Mesenteric fat pad (tissue), 1 donor: ENCODE data around the gene KCTD4. TPM values are rescaled to one million over a fixed set of nuclear protein-coding genes. Genes with fewer than 3 reads are reported as not detected.
"Not testable (repeated sequence)": the region's sequence is repeated elsewhere in the genome, so short reads cannot be mapped to it uniquely, and the experiment has no call there.

Source experiments
- DNase-seq: peaks from one replicate; pipeline ENCODE4 v3.0.0-alpha.2; 2020; ENCODE audit warnings: low spot score
- total RNA-seq: library from RNA; stranded (reverse); fragmentation: NEBNext Ultra II Directional; extraction: Animal tissue kit (Norgen Biotek cat#: 25700); gene quantifications from one replicate; pipeline ENCODE4 v1.2.1, GENCODE V29; 2021
- donor health status: DM: yes; HTN: yes; CAD: no.

KCTD4 gene
- total RNA-seq, 1 donor from 2014 or later: not detected

DNA sequence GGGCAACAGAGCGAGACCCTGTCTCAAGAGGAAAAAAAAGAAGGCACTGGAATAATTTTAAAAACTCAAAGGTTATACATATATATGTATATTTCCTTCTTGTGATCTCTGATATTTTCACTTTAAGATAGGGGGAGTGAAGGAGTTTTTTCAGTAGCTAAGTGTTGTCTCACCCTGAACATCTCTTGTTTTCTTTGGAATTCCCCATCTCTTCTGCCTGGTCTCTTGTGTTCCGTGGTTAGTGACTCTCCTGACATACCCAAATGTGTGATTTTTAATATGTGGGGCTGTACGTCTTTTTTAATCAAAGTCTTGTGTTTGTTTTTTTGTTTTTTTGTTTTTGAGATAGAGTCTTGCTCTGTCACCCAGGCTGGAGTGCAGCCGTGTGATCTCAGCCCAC lies 15.3 kb upstream of the KCTD4 start:
- no peak for DNase-seq

DNA sequence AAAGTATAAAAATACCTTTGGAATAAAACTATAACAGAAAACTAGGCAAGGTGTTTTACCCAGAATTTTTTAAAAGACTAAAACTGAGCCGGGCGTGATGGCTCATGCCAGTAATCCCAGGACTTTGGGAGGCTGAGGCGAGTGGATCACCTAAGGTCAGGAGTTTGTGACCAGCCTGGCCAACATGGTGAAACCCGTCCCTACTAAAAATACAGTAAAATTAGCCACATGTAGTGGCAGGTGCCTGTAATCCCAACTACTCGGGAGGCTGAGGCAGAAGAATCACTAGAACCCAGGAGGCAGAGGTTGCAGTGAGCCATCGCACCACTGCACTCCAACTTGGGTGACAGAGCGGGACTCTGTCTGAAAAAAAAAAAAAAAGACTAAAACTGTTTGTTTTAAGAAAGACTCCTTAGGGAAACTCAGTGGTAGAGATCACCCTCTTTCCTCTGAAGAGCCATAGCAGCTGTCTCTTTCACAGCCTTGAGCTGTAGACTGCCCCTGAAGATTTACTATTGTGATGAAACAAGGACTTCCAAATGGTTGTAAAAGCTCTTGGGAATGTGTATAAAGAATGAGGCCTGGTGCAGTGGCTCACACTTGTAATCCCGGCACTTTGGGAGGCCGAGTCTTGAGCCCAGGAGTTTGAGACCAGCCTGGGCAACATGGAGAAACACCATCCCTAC lies 14.7 kb upstream of the KCTD4 start:
- DNase-seq: no peak

DNA sequence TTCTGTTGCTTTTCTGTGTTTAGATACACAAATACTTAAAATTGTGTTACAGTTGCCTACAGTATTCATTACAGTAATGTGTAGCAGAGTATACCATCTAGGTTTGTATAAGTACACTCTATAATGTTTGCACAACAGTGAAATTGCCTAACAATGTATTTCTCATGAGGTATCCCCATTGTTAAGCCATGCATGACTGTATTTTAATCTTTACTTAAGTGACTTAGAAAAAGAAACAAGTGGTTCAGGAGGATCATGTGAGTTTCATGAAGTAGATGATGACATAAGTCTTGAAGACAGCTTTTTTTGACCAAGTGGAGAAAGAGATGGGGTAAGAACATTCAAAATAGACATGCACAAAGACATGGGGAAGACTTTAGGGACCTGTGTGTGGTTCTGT lies 8.4 kb upstream of the KCTD4 start:
- DNase-seq: no peak

DNA sequence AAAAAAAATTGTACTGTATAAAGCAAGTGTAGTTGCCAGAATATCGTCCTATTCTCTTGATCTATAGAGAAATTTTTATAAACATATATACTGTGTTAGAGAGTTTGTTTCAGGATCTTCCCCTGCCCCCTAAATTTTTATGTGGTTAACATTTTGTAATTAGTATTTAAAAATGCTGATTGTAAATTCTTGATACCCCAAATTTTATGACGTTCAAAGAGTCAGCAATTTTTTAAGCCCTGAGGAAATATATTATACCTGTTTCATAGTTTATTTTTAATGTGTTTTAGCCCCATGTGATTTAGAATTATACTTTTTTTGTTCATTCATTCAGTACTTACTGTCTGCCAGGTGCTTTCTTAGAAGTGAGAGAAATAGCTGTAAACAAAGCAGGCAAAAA lies 7.3 kb upstream of the KCTD4 start:
- no peak for DNase-seq

DNA sequence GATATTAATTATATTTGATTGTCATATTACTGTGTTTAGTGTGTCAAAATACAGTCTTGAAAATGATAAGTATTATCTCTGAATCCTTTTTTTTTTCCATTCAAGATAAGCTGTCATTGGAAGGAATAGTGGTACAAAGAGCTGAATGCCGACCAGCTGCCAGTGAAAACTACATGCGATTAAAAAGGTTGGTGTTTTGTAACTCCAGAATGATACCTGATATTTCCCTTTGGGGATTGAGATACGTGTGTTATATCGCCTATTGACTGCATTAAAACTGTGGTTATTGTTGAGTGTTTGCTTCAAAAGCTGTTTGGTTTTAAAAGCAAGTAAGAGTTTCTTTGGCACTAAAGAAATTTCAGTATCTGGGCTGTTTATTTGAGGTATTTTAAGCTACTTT lies 6.5 kb upstream of the KCTD4 start:
- DNase-seq: no peak

DNA sequence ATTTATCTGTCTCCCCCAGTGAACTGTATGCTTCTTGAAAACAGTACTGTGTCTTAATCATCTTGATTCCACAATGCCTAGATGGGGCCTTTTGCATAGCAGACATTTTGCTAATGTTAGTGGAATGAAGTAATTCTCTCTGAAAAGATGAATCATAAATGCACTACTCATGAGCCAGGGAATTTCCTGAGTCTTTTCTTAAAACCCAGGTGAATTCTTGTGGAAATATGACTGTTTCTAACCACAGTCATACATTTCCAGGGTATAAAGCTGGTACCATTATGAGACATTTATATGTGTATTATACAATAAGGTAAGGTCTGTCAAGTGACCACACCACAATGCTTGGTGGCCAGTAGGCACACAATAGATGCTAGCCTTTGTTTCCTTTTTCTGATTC lies 5.5 kb upstream of the KCTD4 start:
- DNase-seq: no peak

DNA sequence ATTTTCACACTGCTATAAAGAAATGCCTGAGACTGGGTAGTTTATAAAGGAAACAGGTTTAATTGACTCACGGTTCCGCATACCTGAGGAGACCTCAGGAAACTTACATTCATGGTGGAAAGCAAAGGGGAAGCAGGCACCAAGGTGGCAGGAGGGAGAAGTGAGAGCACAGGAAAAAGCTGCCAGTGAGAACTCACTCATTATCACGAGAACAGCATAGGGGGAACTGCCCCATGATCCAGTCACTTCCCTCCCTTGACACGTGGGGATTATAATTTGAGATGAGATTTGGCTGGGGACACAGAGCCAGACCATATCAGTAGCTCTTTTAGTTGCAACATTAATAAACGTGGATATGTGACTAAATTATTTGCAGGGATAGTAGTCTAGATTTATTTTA lies 4.3 kb upstream of the KCTD4 start:
- no peak for DNase-seq

DNA sequence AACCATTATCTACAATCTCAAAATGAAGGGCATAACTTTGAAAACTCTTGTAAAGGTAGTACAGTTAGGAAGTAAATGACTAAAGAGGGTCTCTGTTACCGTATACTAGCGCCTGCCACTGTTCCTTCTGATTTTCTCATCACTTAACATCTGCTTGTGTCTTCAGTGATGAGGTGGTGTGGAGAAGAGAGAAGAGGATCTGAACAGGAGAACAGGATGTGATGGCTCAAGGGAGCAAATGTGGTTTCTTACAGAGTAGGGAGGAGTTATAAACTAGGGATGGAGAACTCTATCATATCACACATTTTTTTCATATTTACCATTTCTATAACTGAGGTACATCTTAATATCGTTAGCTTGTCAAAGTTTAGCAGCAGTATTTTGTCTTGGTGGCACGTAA lies 1.1 kb downstream of the KCTD4 start:
- no peak for DNase-seq

DNA sequence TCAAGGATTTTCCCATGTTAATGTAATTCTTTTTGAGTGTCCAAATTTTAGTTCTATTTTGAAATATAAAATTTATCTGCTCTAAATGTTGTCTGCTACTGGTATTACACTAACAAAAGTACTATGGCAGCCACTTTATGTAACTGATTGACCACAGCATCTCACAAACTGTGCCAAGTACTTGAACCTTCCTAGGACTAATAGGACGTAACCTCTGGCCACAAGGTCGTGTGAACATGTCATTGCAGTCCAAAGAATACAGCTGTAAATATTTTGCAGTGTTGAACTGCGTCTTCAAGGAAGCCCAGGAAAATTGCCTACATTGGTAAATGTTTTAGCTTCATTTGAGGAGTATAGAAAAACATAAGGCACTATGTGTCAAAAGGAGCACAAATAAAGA lies 1.9 kb downstream of the KCTD4 start:
- DNase-seq: no peak

DNA sequence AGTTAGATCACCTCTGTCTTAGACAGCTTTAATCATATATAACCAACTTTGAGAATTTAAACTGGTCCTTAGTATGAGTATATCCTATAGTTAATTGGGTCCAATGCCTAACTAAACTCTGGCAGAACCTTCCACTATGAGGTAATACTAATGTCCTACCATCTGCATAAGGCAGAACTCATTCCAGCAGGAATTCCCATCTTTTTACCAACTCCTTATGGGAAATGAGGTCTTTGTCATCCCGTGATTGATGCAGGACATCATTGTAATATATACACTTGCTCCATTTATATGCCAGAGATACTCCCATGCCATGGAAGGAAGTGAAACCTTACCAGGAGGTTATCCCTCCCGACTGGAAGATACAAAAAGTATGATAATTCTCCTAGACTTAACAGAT lies 2.8 kb downstream of the KCTD4 start:
- no peak for DNase-seq

DNA sequence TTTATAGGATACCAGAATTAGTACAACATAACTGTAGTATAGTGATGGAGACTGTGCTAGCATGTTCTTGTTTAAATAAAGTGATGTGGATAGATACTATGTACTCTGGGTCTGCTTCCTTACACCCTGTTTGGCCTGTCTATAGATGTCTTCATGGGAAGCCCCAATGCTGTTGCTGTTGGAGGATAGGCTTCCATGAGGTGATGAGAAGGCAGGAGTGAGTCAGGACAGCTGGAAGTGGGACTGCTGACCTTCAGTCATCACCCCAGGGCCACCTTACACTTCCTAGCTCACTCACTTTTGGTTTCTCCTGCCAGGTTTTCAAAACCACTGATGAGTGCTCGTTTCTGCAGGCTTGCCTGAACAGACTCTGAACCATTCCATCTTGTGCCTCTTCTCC lies 4.2 kb downstream of the KCTD4 start:
- DNase-seq: no peak

DNA sequence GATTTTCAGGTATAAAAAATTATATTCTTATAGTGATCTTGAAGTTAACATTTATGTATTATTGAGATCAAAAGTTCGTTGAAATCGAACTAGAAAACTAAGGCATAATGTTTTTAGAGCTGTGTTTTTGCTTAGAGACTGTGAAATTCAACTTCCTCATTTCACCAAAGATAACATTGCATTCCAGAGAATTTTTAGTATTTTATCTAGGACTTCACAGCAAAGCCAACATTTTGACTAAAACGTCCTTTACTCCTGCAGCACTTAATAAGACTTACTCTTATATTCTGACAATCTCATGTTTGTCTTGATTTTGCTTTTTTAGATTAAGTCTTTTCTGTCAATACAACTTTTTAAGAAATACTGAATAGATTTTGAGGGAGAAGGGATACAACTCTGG lies 4.7 kb downstream of the KCTD4 start:
- no peak for DNase-seq

DNA sequence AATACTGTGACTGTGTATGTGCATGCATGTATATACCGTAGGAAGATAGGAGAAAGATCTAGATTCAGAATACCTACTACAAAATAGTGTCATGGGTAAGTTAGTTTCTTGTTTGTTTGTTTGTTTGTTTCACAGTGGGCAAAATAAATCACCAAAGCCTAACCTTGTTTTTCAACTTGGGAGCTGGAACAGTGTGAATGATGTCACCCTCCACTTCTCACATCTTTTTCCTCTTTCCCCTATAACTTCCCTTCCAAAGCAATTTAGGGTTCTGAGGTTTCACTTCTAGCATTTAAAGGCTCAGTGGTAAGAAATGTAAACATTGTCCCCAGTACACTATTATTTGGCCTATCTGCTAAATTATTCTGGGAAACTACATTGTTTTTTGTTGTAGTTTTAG lies 5.4 kb downstream of the KCTD4 start:
- no peak for DNase-seq

DNA sequence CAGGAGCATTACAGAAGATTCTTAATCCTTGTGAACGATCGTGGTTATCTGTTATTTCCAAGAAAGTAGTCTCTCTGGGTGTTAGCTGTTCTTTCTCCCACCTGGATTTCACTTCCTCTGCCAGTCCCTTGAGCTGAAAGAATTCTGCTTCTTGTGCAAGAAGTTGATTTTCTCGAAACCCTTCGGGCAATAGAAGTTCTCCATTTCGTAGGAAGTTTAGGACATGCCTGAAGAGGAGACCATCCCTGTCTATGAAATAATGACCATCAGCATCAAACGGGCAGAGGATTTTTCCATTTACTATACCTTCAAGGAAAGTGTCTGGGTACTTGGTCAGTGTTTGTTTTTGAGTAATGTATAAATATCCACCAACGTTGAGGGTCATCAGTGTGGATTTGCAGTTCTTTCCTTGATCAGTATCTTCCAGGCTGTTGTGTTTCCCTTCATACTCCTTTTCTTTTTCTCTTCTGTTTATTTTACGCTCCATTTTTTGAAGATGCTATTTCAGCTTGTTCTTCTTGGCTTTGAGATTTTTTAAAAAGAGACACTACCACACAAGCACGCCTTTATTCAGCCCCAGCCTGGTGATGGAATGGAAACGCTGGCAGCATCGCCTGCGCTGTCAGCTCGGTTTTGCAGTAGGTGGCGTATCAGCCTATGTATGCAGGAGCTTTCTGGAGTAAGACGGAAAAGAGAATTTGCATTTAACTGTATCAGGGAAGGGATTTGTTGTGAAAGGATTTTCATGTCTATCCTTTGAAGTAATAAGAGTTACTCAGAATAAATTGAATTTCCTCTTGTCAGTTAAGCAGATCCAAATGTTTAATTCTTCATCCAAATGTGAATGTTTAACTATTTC lies 6.5 kb downstream of the KCTD4 start:
- no peak for DNase-seq

DNA sequence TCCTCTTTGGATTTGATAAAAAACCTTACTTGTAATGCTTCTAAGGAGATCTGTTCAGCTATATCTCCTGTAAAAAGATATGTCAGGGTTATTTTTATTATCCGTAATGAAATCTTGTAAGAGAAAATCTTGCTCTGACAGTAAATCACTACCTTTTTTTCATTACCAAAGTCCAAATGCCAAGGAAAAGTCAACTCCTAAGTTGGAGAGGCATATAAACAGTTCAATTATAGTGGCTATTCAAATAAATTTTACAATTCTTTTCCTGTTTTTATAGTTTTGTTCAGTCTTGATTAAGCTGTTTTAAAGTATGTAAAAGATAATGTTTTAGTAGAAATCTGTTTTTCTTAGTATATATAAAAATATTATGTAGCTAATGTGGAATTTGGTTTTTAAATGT lies 9.0 kb downstream of the KCTD4 start:
- no peak for DNase-seq

DNA sequence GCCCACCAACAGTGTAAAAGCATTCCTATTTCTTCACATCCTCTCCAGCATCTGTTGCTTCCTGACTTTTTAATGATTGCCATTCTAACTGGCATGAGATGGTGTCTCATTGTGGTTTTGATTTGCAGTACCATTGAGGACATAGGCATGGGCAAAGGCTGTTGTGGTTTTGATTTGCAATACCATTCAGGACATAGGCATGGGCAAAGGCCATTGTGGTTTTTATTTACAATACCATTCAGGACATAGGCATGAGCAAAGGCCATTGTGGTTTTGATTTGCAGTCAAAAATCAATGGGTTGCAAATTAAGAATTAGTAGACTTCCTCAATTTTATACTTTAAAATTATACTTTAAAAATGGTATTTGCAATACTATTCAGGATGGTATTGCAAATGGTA lies 11.3 kb downstream of the KCTD4 start:
- not testable (repeated sequence) for DNase-seq

DNA sequence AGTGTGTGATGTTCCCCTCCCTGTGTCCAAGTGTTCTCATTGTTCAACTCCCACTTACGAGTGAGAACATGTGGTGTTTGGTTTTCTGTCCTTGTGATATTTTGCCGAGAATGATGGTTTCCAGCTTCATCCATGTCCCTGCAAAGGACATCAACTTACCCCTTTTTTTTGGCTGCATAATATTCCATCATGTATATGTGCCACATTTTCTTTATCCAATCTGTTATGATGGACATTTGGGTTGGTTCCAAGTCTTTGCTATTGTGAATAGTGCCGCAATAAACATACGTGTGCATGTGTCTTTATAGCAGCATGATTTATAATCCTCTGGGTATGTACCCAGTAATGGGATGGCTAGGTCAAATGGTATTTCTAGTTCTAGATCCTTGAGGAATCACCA lies 11.8 kb downstream of the KCTD4 start:
- DNase-seq: not testable (repeated sequence)

DNA sequence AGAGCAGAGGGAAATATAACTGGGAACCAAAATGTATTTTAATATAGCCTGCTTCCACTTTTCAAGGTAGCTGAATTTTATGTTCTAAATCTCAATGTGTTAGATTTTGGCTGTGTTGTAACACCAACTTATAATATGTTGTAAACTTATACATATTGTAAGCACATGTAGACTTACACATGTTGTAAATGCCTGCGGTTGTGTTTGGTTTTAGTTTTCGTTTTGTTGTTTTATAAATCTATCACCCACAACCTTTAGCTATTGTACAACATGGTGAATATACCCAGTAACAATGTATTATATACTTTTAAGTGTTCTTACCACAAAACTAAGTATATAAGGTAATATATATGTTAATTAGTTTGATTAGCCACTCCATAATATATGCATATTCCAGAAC lies 15.6 kb downstream of the KCTD4 start:
- DNase-seq: no peak

DNA sequence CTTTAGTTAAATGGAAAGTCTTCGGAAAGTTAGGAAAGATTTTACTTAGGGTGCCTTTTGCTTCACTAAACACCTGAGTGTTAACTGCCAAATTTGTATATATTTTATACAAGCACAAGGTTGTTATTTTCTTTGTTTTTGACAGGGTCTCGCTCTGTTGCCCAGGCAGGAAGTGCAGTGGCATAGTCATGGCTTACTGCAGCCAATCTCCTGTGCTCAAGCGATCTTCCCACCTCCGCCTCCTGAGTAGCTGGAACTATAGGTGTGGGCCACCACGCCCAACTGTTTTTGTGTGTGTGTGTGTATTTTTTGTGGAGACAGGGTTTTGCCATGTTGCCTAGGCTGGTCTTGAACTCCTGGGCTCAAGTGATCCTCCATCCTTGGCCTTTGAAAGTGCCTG lies 16.2 kb downstream of the KCTD4 start:
- no peak for DNase-seq

DNA sequence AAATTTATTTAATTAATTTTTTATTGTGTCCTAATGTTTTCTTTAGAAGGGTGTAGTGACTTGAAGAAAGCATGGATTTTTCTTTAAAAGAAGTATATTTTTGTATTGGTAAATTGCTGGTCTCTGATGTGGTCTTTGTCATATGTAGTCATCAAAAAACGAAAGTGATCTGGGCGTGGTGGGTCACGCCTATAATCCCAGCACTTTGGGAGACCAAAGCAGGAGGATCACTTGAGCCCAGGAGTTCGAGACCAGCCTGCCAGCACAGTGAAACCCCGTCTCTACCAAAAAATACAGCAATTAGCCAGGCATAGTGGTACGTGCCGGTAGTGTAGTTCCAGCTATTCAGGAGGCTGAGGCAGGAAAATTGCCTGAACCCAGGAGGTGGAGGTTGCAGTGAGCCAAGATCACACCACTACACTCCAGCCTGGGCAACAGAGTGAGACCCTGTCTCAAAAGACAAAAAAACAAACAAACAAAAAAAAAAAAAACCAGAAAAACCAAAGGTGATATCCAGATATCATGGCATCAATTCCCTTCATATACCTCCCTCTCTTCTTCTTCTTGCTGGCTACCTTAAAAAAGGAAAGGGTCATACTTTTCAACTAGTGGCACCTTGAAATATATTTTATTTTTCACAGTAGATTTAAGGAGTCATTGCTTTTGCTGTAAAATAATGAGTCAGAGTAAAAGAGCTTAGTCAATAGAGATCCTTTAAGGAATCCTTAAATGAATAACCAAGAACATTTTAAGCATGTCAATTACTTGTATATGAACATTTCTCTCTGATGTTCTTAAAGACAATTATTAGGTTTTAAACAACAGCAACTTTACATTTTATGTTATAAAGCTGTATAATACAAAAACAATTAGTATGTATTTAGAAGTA lies 19.9 kb downstream of the KCTD4 start:
- DNase-seq: no peak

DNA sequence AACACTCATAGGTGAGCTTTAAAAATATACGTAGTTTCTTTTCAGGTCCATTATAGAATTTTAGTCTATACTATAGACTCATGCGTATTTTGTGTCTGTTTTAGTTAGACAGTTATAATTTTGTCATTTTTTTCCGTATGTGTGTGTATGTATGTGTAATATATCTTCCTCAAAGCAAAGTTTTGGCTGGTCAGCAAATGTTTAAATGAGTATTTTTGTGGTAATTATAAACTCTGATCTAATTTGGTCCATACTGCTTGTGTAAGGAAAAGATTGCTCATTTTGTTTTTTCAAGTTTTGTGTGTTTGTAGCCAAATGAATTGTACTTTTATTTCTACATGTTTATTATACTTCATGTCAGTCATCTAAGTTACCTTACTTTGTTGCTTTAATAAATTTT lies 20.5 kb downstream of the KCTD4 start:
- no peak for DNase-seq

DNA sequence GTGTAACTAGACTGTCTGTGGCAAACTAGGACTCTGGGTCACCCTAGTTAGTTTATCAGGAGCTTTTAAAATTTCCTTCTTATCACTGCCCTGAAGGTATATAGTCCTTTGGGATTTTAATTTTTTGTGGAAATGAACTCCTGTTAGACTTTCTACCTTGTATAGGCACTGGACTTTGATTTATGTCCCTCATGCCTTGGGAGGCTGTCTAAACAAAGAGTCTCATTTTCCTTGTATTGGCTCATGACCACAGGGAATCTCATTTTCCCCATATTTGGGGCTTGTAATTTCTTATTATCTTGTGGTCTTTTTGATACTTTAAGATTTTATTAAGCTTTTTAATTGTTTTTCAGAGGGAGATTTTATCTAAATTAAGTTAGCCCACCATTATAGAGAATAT lies 21.4 kb downstream of the KCTD4 start:
- no peak for DNase-seq
